ENCODE measurements around the gene TRIL.

DNA sequence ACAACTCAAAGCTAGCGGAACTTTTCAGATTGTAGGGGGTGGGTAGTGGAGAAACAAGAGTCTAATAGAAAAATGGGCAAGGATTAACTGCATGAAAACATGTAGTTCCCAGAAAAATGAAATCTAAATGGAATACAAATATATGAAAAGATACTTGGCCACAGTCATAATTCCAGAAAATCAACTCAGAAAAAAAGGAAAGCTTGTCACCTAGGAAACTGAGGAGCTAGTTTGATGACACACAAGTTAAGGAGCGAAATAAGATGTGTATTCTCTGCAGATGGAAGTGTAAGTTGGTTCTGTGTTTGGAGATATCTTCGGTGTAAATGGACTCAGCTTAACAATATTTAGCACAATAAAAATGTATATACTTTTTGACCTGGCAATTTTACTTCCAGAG is 52.7 kb downstream of the TRIL start:
- TF ChIP-seq POLR2AphosphoS5 (IDR thresholded peaks at IDR 0.05) (no peak), EP300 (conservative IDR thresholded peaks at IDR 0.05; ENCODE audit: poor library complexity, severe bottlenecking) (no peak), EZH2 (IDR thresholded peaks at IDR 0.05; ENCODE audit: borderline replicate concordance, insufficient read depth, low read length, poor library complexity, severe bottlenecking) (no peak)
- TF ChIP-seq, protein P1, sequence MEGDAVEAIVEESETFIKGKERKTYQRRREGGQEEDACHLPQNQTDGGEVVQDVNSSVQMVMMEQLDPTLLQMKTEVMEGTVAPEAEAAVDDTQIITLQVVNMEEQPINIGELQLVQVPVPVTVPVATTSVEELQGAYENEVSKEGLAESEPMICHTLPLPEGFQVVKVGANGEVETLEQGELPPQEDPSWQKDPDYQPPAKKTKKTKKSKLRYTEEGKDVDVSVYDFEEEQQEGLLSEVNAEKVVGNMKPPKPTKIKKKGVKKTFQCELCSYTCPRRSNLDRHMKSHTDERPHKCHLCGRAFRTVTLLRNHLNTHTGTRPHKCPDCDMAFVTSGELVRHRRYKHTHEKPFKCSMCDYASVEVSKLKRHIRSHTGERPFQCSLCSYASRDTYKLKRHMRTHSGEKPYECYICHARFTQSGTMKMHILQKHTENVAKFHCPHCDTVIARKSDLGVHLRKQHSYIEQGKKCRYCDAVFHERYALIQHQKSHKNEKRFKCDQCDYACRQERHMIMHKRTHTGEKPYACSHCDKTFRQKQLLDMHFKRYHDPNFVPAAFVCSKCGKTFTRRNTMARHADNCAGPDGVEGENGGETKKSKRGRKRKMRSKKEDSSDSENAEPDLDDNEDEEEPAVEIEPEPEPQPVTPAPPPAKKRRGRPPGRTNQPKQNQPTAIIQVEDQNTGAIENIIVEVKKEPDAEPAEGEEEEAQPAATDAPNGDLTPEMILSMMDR (IDR thresholded peaks at IDR 0.05; ENCODE audit: poor library complexity, severe bottlenecking): no peak

Data from neural cell (in vitro differentiated cells).